Neural cell (in vitro differentiated cells): ENCODE data around the gene TDRD3. TPM values are rescaled to one million over a fixed set of nuclear protein-coding genes. Genes with fewer than 3 reads are reported as not detected.

Experiments
- H2AFZ ChIP-seq: fragments of 200-600, 300-800 bp; sonication (generic), shearing (Covaris generic); 2 replicates; pipeline ENCODE4 v1.6.0; 2014; ENCODE audit warnings: low read depth, mild to moderate bottlenecking, antibody characterized with exemption, low read length, moderate library complexity
- H3F3A ChIP-seq: fragments of 200-600 bp; shearing (Covaris generic); 2 replicates; pipeline ENCODE4 v1.6.1; 2016; ENCODE audit warnings: mild to moderate bottlenecking, moderate library complexity, mixed read lengths, antibody characterized with exemption, low read length; ENCODE audit not compliant: insufficient read depth, poor library complexity, severe bottlenecking
- H3K27ac ChIP-seq: fragments of 200-600, 300-800 bp; sonication (generic), shearing (Covaris generic); 2 replicates; pipeline ENCODE4 v1.5.1; 2014; ENCODE audit warnings: mild to moderate bottlenecking, low read length, moderate library complexity
- H3K27me3 ChIP-seq: fragments of 300-800, 200-600 bp; sonication (generic), shearing (Covaris generic); 2 replicates; pipeline ENCODE4 v1.6.0; 2014; ENCODE audit warnings: mild to moderate bottlenecking, low read depth, low read length, moderate library complexity; ENCODE audit not compliant: insufficient read depth
- H3K36me3 ChIP-seq: fragments of 300-800, 200-600 bp; sonication (generic), shearing (Covaris generic); 2 replicates; pipeline ENCODE4 v1.5.1; 2014; ENCODE audit warnings: mild to moderate bottlenecking, antibody characterized with exemption, low read length, moderate library complexity; ENCODE audit not compliant: insufficient read depth
- H3K4me2 ChIP-seq: fragments of 300-800, 200-600 bp; sonication (generic), shearing (Covaris generic); 2 replicates; pipeline ENCODE4 v1.6.0; 2014; ENCODE audit warnings: mild to moderate bottlenecking, low read length
- H3K4me3 ChIP-seq: fragments of 300-800, 200-600 bp; sonication (generic), shearing (Covaris generic); 2 replicates; pipeline ENCODE4 v1.5.1; 2014; ENCODE audit warnings: mild to moderate bottlenecking, low read length, moderate library complexity
- H3K79me2 ChIP-seq: fragments of 200-600 bp; shearing (Covaris generic); replicated peaks from 2 replicates; pipeline ENCODE4 v1.6.0; 2014; ENCODE audit warnings: mild to moderate bottlenecking, low read length, moderate library complexity; ENCODE audit not compliant: insufficient read depth
- H3K9ac ChIP-seq: fragments of 300-800, 200-600 bp; sonication (generic), shearing (Covaris generic); 2 replicates; pipeline ENCODE4 v1.6.1; 2016; ENCODE audit warnings: mild to moderate bottlenecking, low read length, mixed read lengths
- H3K9me2 ChIP-seq: fragments of 200-600 bp; shearing (Covaris generic); 2 replicates; pipeline ENCODE4 v1.6.1; 2016; ENCODE audit warnings: mild to moderate bottlenecking, low read length, mixed read lengths; ENCODE audit not compliant: insufficient read depth
- H3K9me3 ChIP-seq: fragments of 200-600, 300-800 bp; sonication (generic), shearing (Covaris generic); 2 replicates; pipeline ENCODE4 v1.6.1; 2016; ENCODE audit warnings: mild to moderate bottlenecking, mixed run types, low read length, moderate library complexity, mixed read lengths
- H4K20me1 ChIP-seq: fragments of 200-600 bp; shearing (Covaris generic); 2 replicates; pipeline ENCODE4 v1.6.1; 2016; ENCODE audit warnings: mild to moderate bottlenecking, mixed run types; ENCODE audit not compliant: insufficient read depth
- EP300 ChIP-seq: fragments of 450-650 bp; conservative IDR thresholded peaks from 2 replicates; pipeline ENCODE4 v1.6.1; 2014; ENCODE audit warnings: antibody characterized with exemption, mild to moderate bottlenecking, moderate library complexity; ENCODE audit not compliant: poor library complexity, severe bottlenecking
- EZH2 ChIP-seq: fragments of 200-600, 300-800 bp; shearing (Covaris generic), sonication (generic); IDR thresholded peaks from 2 replicates; pipeline ENCODE4 v1.6.1; 2014; ENCODE audit warnings: antibody characterized with exemption, low read length, borderline replicate concordance, mild to moderate bottlenecking; ENCODE audit not compliant: insufficient read depth, poor library complexity, severe bottlenecking
- MXI1 ChIP-seq: fragments of 450-650 bp; conservative IDR thresholded peaks from 2 replicates; pipeline ENCODE4 v1.6.1; 2014; ENCODE audit warnings: antibody characterized with exemption, mild to moderate bottlenecking; ENCODE audit not compliant: poor library complexity, severe bottlenecking
- POLR2AphosphoS5 ChIP-seq: IDR thresholded peaks from 2 replicates; pipeline ENCODE4 v1.6.1; 2012
- RAD21 ChIP-seq: fragments of 450-650 bp; conservative IDR thresholded peaks from 2 replicates; pipeline ENCODE4 v1.6.1; 2014; ENCODE audit warnings: antibody characterized with exemption, mild to moderate bottlenecking, moderate library complexity
- REST ChIP-seq: IDR thresholded peaks from 2 replicates; pipeline ENCODE4 v1.6.1; 2012; ENCODE audit warnings: borderline replicate concordance
- SMC3 ChIP-seq: fragments of 450-650 bp; conservative IDR thresholded peaks from 2 replicates; pipeline ENCODE4 v1.6.1; 2014; ENCODE audit warnings: antibody characterized with exemption, mild to moderate bottlenecking, moderate library complexity; ENCODE audit not compliant: poor library complexity
- TAF1 ChIP-seq: IDR thresholded peaks from 2 replicates; pipeline ENCODE4 v1.6.1; 2012; ENCODE audit warnings: low read depth
- polyA plus RNA-seq: library from polyadenylated mRNA; depleted of rRNA; stranded (reverse); fragments of >200 nt; gene quantifications from 2 replicates; pipeline ENCODE4 v1.2.3, GENCODE V29; 2014
- TF ChIP-seq, protein P1 (sequence below): fragments of 450-650 bp; IDR thresholded peaks from 2 replicates; pipeline ENCODE4 v1.5.1; 2014; ENCODE audit warnings: antibody characterized with exemption, mild to moderate bottlenecking, moderate library complexity; ENCODE audit not compliant: poor library complexity, severe bottlenecking

Gene TDRD3
- polyA plus RNA-seq, 1 donor from 2014 or later = 10.0 TPM

DNA sequence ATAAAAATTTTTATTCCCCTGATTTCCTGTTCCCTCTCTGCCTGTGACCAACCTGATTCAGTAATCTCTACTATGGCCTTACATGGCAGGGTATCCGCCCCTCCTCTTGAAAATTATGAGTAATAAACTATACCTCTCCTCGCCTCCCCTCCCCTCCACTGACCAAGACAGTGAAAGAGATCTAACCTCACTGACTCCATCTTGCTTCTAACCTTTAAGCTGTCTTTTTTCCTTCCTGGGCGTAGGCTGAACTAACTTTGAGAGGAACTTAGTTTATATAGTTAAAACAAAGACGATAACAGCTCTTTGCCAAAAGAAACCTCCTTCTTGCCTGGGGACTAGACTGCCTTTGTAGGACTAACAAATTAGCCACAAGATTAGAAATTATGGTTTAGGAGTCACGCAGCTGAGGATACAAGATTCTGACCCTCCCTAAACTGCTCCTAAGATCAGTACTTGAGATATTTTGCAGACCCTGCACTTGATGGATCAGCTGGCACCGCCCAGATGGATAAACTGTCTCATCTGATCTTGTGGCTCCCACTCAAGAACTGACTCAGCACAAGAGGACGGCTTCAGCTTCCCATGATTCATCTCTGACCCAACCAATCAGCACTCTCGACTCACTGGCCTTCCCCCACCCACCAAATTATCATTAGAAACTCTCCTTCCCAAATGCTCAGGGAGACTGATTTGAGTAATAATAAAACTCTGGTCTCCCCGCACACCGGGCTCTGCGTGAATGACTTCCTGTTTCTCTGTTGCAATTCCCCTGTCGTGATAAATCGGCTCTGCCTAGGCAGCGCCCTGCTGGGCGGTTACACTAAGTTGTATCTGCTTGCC lies 187.1 kb downstream of the TDRD3 start:
- Histone ChIP-seq H3K36me3 (no peaks in the 10 kb centered on the region), H3K4me3 (no peak overlapping the region), H3K9me2 (no peaks in the 10 kb centered on the region), H3K9me3 (no peaks in the 10 kb centered on the region), H2AFZ (no peak overlapping the region), H3K9ac (no peak overlapping the region), H3K27me3 (no peaks in the 10 kb centered on the region), H3K4me2 (no peak overlapping the region), H3K79me2 (no peaks in the 10 kb centered on the region), H4K20me1 (no peaks in the 10 kb centered on the region), H3K27ac (no peak overlapping the region), H3F3A (no peaks in the 10 kb centered on the region)
- TF ChIP-seq REST (no peak), EP300 (no peak), SMC3 (no peak), POLR2AphosphoS5 (no peak), RAD21 (no peak), MXI1 (no peak), TAF1 (no peak), EZH2 (no peak)
- TF ChIP-seq, protein P1, sequence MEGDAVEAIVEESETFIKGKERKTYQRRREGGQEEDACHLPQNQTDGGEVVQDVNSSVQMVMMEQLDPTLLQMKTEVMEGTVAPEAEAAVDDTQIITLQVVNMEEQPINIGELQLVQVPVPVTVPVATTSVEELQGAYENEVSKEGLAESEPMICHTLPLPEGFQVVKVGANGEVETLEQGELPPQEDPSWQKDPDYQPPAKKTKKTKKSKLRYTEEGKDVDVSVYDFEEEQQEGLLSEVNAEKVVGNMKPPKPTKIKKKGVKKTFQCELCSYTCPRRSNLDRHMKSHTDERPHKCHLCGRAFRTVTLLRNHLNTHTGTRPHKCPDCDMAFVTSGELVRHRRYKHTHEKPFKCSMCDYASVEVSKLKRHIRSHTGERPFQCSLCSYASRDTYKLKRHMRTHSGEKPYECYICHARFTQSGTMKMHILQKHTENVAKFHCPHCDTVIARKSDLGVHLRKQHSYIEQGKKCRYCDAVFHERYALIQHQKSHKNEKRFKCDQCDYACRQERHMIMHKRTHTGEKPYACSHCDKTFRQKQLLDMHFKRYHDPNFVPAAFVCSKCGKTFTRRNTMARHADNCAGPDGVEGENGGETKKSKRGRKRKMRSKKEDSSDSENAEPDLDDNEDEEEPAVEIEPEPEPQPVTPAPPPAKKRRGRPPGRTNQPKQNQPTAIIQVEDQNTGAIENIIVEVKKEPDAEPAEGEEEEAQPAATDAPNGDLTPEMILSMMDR = no peak

- Histone ChIP-seq H3K9ac (no peak overlapping the region), H3K9me2 (no peaks in the 10 kb centered on the region), H3F3A (no peaks in the 10 kb centered on the region), H3K4me2 (no peak overlapping the region), H3K36me3 (no peaks in the 10 kb centered on the region), H3K27ac (no peak overlapping the region), H3K4me3 (no peak overlapping the region), H4K20me1 (no peaks in the 10 kb centered on the region), H2AFZ (no peak overlapping the region), H3K27me3 (no peaks in the 10 kb centered on the region), H3K9me3 (no peaks in the 10 kb centered on the region), H3K79me2 (no peaks in the 10 kb centered on the region)
- no peak for TF ChIP-seq SMC3
- TF ChIP-seq REST = no peak
Measured at GRCh38 chr13:60584976-60585375, 188.0 kb downstream of the TDRD3 start.
